HepG2 (cell line): Measurements from ENCODE around the gene NDUFS2. TPM values are rescaled to one million over a fixed set of nuclear protein-coding genes. Genes with fewer than 3 reads are reported as not detected.
A peak's percentile ranks its signal among the peaks of the same experiment; 100 is the strongest.

Experiments used
- EED ChIP-seq: sonication (generic); formaldehyde crosslinking; IDR thresholded peaks from 2 replicates; pipeline ENCODE4 v1.5.0; 2020; ENCODE audit warnings: mild to moderate bottlenecking, missing genetic modification reagents
- GATAD1 ChIP-seq: IDR thresholded peaks from 2 replicates; pipeline ENCODE4 v1.6.1; 2016; ENCODE audit warnings: missing genetic modification reagents, missing compliant biosample characterization
- MNT ChIP-seq: fragments of 450-650 bp; IDR thresholded peaks from 2 replicates; pipeline ENCODE4 v1.6.1; 2016
- NCOR1 ChIP-seq: fragments of 200-600 bp; sonication (generic); IDR thresholded peaks from 2 replicates; pipeline ENCODE4 v1.7.0; 2017; ENCODE audit warnings: antibody characterized with exemption, low read length, borderline replicate concordance
- NONO ChIP-seq, 2 experiments: fragments of 450-650 bp in 1 of 2; sonication (generic) in 1 of 2; formaldehyde crosslinking in 1 of 2; IDR thresholded peaks in 1 of 2; conservative IDR thresholded peaks in 1 of 2; 2 replicates each; pipeline versions ENCODE4 v1.6.1 to v1.8.0; 2017 to 2022; ENCODE audit warnings: mild to moderate bottlenecking in 1 of 2, missing genetic modification reagents in 1 of 2, moderate library complexity in 1 of 2
- NPAS2 ChIP-seq: sonication (generic); formaldehyde crosslinking; IDR thresholded peaks from 2 replicates; pipeline ENCODE4 v1.8.0; 2022; ENCODE audit warnings: mild to moderate bottlenecking, missing genetic modification reagents, borderline replicate concordance
- PHB2 ChIP-seq: fragments of 450-650 bp; IDR thresholded peaks from 2 replicates; pipeline ENCODE4 v1.6.1; 2018; ENCODE audit not compliant: partially characterized antibody
- PHF8 ChIP-seq: sonication (generic); formaldehyde crosslinking; IDR thresholded peaks from 2 replicates; pipeline ENCODE4 v1.5.0; 2020; ENCODE audit warnings: missing genetic modification reagents
- PRMT3 ChIP-seq: sonication (generic); formaldehyde crosslinking; IDR thresholded peaks from 2 replicates; pipeline ENCODE4 v1.8.1; 2022; ENCODE audit warnings: low read depth, mild to moderate bottlenecking, moderate library complexity, missing genetic modification reagents, borderline replicate concordance
- RFX3 ChIP-seq: IDR thresholded peaks from 2 replicates; pipeline ENCODE4 v1.6.1; 2016; ENCODE audit warnings: missing biosample characterization, missing genetic modification reagents
- SOX13 ChIP-seq, 3 experiments: fragments of 450-650 bp in 1 of 3; sonication (generic) in 1 of 3; formaldehyde crosslinking in 1 of 3; IDR thresholded peaks in 2 of 3; conservative IDR thresholded peaks in 1 of 3; 2 replicates each; pipeline versions ENCODE4 v1.5.0 to v1.6.1; 2016 to 2020; ENCODE audit warnings: antibody characterized with exemption in 1 of 3, mild to moderate bottlenecking in 1 of 3, missing compliant biosample characterization in 1 of 3, missing genetic modification reagents in 1 of 3, moderate library complexity in 1 of 3
- TGIF2 ChIP-seq: IDR thresholded peaks from 2 replicates; pipeline ENCODE4 v1.6.1; 2016; ENCODE audit warnings: control low read depth, missing compliant biosample characterization
- TIGD3 ChIP-seq: sonication (generic); formaldehyde crosslinking; IDR thresholded peaks from 2 replicates; pipeline ENCODE4 v1.5.1; 2020; ENCODE audit warnings: mild to moderate bottlenecking, missing genetic modification reagents, borderline replicate concordance
- ZBED4 ChIP-seq: sonication (generic); formaldehyde crosslinking; IDR thresholded peaks from 2 replicates; pipeline ENCODE4 v1.4.0; 2020; ENCODE audit warnings: missing genetic modification reagents, borderline replicate concordance
- ZBTB20 ChIP-seq: sonication (generic); formaldehyde crosslinking; IDR thresholded peaks from 2 replicates; pipeline ENCODE4 v1.8.1; 2023; ENCODE audit warnings: missing genetic modification reagents, low read depth, mild to moderate bottlenecking, borderline replicate concordance
- ZC3H4 ChIP-seq: sonication (generic); formaldehyde crosslinking; IDR thresholded peaks from 2 replicates; pipeline ENCODE4 v1.4.0; 2020; ENCODE audit warnings: missing genetic modification reagents, borderline replicate concordance
- ZNF24 ChIP-seq: fragments of 450-650 bp; IDR thresholded peaks from 2 replicates; pipeline ENCODE4 v1.6.1; 2017; ENCODE audit warnings: antibody characterized with exemption, mild to moderate bottlenecking
- ZNF780A ChIP-seq: sonication (generic); formaldehyde crosslinking; IDR thresholded peaks from 2 replicates; pipeline ENCODE4 v1.8.0; 2022; ENCODE audit warnings: mild to moderate bottlenecking, missing genetic modification reagents, moderate library complexity
- polyA plus RNA-seq, 8 experiments: library from polyadenylated mRNA; depleted of rRNA in 3 of 8; stranded (reverse) in 7 of 8; unstranded in 1 of 8; fragments of >200 nt; fragmentation: Illumina TruSeq in 4 of 8; extraction: Trizol in 4 of 8; gene quantifications; 2 replicates each; pipeline versions ENCODE4 v1.2.1 to v1.2.3, GENCODE V29; 2011 to 2016; ENCODE audit warnings: low read depth in 4 of 8, missing spikeins in 1 of 8, mixed read lengths in 1 of 8; ENCODE audit not compliant: insufficient read depth in 1 of 8
- total RNA-seq, 5 experiments: library from RNA; depleted of rRNA; stranded (reverse); fragments of >200 nt; fragmentation: Illumina TruSeq; extraction: Trizol; gene quantifications; 2 replicates each; pipeline ENCODE4 v1.2.3, GENCODE V29; 2016; ENCODE audit warnings: low read depth in 1 of 5

NDUFS2 gene
- total and polyA plus RNA-seq, 2 of the 13 experiments (the other 11 are each of a cell fraction or from before 2014, with no cell fraction given): 89.9 to 118 TPM

GRCh38 chr1:161225534-161226319 is 23.6 kb downstream of the NDUFS2 start, which contains the start of gene TOMM40L (continued):
- TF ChIP-seq NONO (IDR thresholded peaks at IDR 0.05) (no peak), NONO (CRISPR knock-in tag; conservative IDR thresholded peaks at IDR 0.05) (no peak; the same call in 1 of the 2 replicates), ZBED4 (CRISPR knock-in tag) (no peak), SOX13 (IDR thresholded peaks at IDR 0.05) (no peak), SOX13 (CRISPR knock-in tag; conservative IDR thresholded peaks at IDR 0.05 in 1 of 2, IDR thresholded peaks at IDR 0.05 in 1 of 2) (no peak), PHB2 (no peak), MNT (no peak), ZNF24 (no peak), ZBTB20 (CRISPR knock-in tag) (0 out of 2 replicates have a peak, but pooled peaks have one; percentile 19), GATAD1 (CRISPR knock-in tag) (peak; percentile 75; the same call in 1 of the 2 replicates), RFX3 (no peak), TIGD3 (no peak), NPAS2 (no peak), ZC3H4 (CRISPR knock-in tag) (no peak), ZNF780A (CRISPR knock-in tag) (no peak), EED (CRISPR knock-in tag) (no peak), PHF8 (CRISPR knock-in tag) (peak; percentile 16; the same call in 1 of the 2 replicates), PRMT3 (CRISPR knock-in tag) (no peak), NCOR1 (no peak), TGIF2 (CRISPR knock-in tag) (no peak)
